Peyer's patch (tissue), 4 donors: ENCODE data around the gene ZBTB25.

Source experiments
- CTCF ChIP-seq, 6 experiments: fragments of 450-650 bp in 4 of 6; fragments of 200-600 bp in 2 of 6; sonication (generic) in 1 of 6; IDR thresholded peaks; one replicate each; pipeline ENCODE4 v1.5.1; 2017 to 2019; ENCODE audit warnings: antibody characterized with exemption in 6 of 6, mild to moderate bottlenecking in 3 of 6, moderate library complexity in 1 of 6
- POLR2A ChIP-seq, 2 donors: fragments of 450-650 bp; IDR thresholded peaks; one replicate each; pipeline ENCODE4 v1.5.1; 2017; ENCODE audit warnings: antibody characterized with exemption in 2 of 2, mild to moderate bottlenecking in 2 of 2, moderate library complexity in 2 of 2

- TF ChIP-seq CTCF (IDR thresholded peaks at IDR 0.05), result no peak
- no peak for TF ChIP-seq POLR2A (IDR thresholded peaks at IDR 0.05)
Observed at GRCh38 chr14:64412237-64412636, 91.4 kb downstream of the ZBTB25 start.
